Choroid plexus epithelial cell (primary cell): ENCODE data around the gene ADGRF1.
A peak's percentile ranks its signal among the peaks of the same experiment; 100 is the strongest.

Source experiments
- DNase-seq: peaks from one replicate; pipeline ENCODE4 v3.0.0-alpha.2; 2010; ENCODE audit warnings: low read depth
- H3K4me3 ChIP-seq: 2 replicates; pipeline ENCODE4 v1.5.1; 2011; ENCODE audit warnings: low read depth, mild to moderate bottlenecking, control low read depth, low read length, moderate library complexity
- TF ChIP-seq, protein P1 (sequence below): conservative IDR thresholded peaks from 2 replicates; pipeline ENCODE4 v1.5.1; 2011; ENCODE audit warnings: low read depth, mild to moderate bottlenecking, control low read depth, inconsistent platforms, low read length, moderate library complexity

The ADGRF1 gene

DNA sequence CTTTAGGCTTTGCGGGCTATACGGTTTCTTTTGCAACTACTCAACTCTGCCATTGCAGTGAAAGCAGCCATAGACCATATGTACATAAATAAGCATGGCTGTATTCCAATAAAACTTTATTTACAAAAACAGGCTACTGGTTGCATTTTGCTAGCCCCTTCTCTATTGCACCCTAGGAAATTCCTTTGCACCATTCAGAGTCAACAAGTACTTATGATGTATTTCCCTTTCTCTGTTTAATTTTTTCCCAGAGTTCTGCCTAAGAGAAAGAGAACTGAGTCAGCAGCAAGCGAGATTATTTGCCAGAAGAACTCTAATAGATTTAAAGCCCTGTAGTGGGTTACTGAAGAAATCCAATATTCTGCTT, 33.8 kb downstream of the ADGRF1 start:
- TF ChIP-seq, protein P1, sequence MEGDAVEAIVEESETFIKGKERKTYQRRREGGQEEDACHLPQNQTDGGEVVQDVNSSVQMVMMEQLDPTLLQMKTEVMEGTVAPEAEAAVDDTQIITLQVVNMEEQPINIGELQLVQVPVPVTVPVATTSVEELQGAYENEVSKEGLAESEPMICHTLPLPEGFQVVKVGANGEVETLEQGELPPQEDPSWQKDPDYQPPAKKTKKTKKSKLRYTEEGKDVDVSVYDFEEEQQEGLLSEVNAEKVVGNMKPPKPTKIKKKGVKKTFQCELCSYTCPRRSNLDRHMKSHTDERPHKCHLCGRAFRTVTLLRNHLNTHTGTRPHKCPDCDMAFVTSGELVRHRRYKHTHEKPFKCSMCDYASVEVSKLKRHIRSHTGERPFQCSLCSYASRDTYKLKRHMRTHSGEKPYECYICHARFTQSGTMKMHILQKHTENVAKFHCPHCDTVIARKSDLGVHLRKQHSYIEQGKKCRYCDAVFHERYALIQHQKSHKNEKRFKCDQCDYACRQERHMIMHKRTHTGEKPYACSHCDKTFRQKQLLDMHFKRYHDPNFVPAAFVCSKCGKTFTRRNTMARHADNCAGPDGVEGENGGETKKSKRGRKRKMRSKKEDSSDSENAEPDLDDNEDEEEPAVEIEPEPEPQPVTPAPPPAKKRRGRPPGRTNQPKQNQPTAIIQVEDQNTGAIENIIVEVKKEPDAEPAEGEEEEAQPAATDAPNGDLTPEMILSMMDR = no peak

DNA sequence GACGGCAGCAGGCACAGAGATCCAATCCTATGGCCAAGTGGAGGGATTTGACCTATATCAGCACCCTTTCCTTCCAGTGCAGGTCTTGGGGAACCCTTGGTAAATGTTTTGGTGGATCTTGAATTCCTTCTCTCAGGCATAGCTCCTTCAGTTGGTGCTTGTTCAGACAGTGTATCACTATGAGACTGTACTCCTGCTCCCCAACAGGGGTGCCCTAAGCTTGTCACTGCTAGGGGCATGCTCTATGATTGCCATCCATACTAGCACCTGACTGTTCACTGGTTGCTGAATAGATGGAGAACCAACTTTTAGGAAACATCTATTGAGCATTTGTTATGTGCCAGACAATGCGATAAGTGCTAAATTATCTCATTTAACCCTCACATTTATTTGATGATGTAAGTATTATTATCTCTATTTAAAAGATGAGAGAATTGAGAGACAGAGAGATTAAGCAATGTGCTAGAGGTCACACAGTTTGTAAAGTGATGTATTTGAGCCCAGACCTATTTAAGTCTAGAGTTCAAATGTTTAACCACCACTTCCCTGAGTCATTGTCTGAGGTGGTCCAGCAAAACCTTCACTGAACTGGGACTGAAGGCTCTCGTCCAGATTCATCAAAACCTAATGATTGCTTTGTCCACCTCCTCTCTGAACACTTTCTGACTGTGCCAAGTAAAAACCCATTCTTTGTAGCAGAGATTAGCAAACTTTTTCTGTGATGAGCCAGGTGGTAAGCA, 34.3 kb downstream of the ADGRF1 start:
- TF ChIP-seq, protein P1 = no peak
- no peak for DNase-seq

More for the DNA sequence above, 33.8 kb downstream of the ADGRF1 start:
- H3K4me3 ChIP-seq = no peak overlapping the region
- DNase-seq = no peak

DNA sequence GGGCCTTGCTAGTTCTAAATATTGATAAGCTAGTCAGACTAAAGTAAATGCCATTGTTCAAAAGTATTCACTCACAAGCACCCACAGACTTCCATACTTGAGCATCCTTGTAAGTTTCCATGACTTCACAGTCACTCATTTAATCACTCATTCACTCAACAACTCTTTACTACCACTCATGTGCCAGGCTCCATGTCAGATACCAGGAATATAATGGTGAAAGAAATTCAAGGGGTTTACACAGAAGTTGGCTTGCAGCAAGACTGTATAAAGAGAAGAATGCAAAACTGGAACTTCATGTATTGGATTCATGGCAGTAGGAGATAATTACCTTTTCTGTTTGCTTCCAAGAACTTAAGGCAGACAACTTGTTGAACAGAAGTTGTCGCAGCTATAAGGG, 36.6 kb downstream of the ADGRF1 start:
- no peak overlapping the region for H3K4me3 ChIP-seq
- no peak for DNase-seq
- TF ChIP-seq, protein P1 = no peak

More for the DNA sequence above, 34.3 kb downstream of the ADGRF1 start:
- H3K4me3 ChIP-seq = no peak overlapping the region

DNA sequence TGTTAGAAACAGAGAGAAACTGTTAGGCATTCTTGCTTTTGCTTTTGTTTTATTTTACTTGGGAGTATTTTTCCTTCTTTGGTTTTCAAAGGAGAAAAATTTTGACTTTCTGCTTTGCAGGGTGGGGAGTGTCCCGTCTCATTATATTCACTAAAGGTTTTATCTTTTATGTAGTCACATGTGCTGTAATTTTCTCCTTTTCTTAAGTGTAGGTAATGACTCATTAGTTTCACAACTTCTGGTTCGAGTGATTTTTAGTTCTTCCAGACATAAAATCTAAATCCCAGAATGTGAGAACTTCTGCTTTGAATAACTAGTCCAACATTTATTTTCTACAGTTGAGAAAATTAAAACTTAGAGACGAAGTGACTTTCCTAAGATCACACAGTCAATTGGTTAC, 37.7 kb downstream of the ADGRF1 start:
- TF ChIP-seq, protein P1 = no peak
- no peak for DNase-seq
- H3K4me3 ChIP-seq = no peak overlapping the region

DNA sequence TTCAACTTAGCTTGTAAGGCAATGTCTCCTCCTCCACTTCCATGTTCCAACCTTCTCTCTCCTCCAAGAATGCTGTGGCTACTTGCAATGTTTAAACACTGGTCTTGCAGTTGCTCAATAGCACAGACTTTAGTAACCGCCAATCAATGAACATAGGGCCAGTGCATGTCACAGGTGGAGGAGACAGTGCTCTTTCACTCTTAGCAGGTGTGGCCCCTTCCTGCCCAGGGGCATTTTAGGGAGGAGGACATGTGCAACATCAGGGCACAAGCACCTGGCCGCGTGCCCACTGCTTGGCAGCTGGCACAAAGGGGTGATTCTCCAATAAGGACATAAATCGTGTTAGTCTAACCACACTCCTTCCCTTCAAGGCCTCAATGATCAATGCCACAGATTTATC, 41.3 kb downstream of the ADGRF1 start:
- no peak for DNase-seq
- TF ChIP-seq, protein P1 = no peak
- H3K4me3 ChIP-seq = no peak overlapping the region

DNA sequence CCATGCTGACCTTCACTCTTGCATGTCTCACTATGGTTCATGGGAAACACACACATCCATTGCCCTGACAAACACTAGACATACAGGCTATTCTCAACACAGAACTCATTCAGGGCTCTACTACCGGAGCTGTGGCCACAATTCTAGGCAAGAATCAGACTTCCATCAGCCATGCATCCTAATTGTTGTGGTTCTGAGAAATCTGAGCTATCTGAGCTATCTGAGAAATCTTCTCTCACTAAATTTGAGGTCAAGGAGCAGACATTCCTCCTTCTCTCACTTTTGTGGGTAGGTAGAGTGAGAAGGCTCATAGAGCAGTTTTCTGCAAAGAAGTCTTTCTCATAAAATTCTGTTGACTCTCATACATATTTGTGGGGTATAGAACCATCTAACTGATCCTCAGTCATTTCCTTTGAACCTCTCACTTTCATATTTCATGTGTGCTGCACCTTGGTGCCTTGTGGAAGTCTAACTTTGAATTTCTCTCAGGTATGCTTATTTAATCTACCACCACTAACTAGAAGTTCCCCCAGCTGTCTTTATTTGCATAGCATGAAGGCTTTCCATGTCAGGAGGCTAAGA, 43.6 kb downstream of the ADGRF1 start:
- TF ChIP-seq, protein P1 = no peak
- no peak overlapping the region for H3K4me3 ChIP-seq
- DNase-seq = peak; percentile 59

DNA sequence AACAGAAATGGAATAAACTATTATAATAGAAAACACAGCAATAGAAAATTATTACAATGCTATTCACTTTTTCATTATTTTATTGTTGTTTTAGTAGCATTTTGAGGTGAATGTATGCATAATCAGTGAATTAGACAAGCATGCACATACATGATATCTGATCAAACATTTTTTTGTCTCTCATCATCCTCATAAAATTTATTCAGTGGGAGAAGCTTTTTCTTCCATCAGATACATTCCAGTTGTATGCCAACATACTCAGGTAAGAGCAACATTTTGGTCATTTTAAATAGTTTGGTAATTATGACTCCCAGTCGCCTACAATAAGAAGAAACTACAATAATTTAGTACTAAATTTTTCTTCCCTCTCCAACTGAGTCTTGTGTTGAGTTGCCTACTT, 44.5 kb downstream of the ADGRF1 start:
- DNase-seq = no peak
- TF ChIP-seq, protein P1 = no peak
- H3K4me3 ChIP-seq = no peak overlapping the region
